ENCODE results near the gene ERCC2.

DNA sequence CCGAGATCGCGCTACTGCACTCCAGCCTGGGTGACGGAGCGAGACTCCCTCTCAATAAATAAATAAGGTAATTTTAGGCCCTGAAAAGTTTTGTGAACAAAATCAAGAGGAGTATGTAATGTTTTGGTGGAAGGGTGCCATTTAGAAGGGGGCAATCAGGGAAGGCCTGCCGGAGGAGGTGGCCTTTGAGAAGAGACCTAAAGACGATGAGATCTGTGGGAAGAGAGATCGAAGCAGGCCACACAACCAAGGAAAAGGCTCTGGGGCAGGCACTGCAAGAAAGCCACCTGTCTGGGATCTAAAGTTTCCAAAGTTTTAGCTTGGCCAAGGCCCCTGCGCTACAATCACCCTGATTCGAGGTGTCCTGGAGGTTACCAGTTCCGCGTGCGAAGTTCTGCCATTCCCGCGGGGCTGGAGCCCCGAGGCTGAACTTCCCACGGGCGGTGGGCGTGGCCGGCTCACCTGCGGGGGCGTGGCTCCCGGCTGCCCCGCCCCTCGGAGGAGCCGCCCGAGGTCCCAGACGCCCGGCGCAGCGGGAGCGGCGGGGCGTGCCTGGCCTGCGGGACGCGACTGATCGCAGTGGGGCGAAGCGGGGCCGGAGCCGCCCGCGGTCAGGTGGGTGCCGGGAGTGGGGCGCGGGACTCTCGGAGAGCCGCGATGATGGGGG is 30.0 kb downstream of the ERCC2 start, which contains the start of gene KLC3:
- no peak for TF ChIP-seq POLR2A (IDR thresholded peaks at IDR 0.05)
- TF ChIP-seq CTCF (IDR thresholded peaks at IDR 0.05), result no peak

Data from thyroid gland (tissue), 4 donors.